Neutrophil (primary cell): Measurements from ENCODE around the gene DNASE1L1.

Experiments used
- H3K27ac ChIP-seq: fragments of 200-600 bp; sonication (generic); 2 replicates; pipeline ENCODE4 v1.5.1; 2016; ENCODE audit warnings: mild to moderate bottlenecking, moderate library complexity
- H3K27me3 ChIP-seq: fragments of 200-600 bp; sonication (generic); 2 replicates; pipeline ENCODE4 v1.6.0; 2016; ENCODE audit warnings: mild to moderate bottlenecking
- H3K36me3 ChIP-seq: fragments of 200-600 bp; sonication (generic); 2 replicates; pipeline ENCODE4 v1.5.1; 2017
- H3K4me1 ChIP-seq, 2 experiments: fragments of 200-600 bp in 1 of 2; sonication (generic) in 1 of 2; 1 replicate in 1 of 2; 2 replicates in 1 of 2; pipeline versions ENCODE4 v1.5.1 to v1.6.1; 2013 to 2016; ENCODE audit warnings: low read depth in 1 of 2, low read length in 1 of 2, mild to moderate bottlenecking in 1 of 2, moderate library complexity in 1 of 2; ENCODE audit not compliant: control insufficient read depth in 1 of 2, insufficient read depth in 1 of 2
- H3K4me3 ChIP-seq, 2 experiments: fragments of 200-600 bp in 1 of 2; sonication (generic) in 1 of 2; 1 replicate in 1 of 2; 2 replicates in 1 of 2; pipeline ENCODE4 v1.5.1; 2013 to 2016; ENCODE audit warnings: low read depth in 1 of 2, low read length in 1 of 2, mild to moderate bottlenecking in 1 of 2, moderate library complexity in 1 of 2
- H3K9me3 ChIP-seq: fragments of 200-600 bp; sonication (generic); 2 replicates; pipeline ENCODE4 v1.5.1; 2016
- TF ChIP-seq, protein P1 (sequence below): fragments of 200-600 bp; sonication (generic); IDR thresholded peaks from 2 replicates; pipeline ENCODE4 v1.5.1; 2016; ENCODE audit warnings: antibody characterized with exemption

DNASE1L1 gene

DNA sequence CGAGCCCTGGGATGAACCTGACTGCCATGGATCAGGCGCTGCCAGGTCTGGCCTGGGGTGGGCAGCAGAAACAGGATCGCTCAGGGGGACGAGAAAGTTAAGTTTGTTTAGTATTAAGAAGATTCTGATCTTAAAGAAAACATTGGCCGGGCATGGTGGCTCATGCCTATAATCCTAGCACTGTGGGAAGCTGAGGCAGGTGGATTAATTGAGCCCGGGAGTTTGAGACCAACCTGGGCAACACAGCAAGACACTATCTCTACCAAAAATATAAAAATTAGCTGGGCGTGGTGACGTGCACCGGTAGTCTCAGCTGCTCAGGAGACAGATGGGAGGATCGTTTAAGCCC lies 33.9 kb downstream of the DNASE1L1 start:
- Histone ChIP-seq H3K4me1 (peaks cover 47% of the 10 kb centered on the region in 2 experiments), H3K27ac (no peak overlapping the region), H3K36me3 (no peaks in the 10 kb centered on the region), H3K9me3 (no peaks in the 10 kb centered on the region), H3K4me3 (peak overlapping the region in 1 of 2 experiments; percentile 44), H3K27me3 (no peaks in the 10 kb centered on the region)
- TF ChIP-seq, protein P1, sequence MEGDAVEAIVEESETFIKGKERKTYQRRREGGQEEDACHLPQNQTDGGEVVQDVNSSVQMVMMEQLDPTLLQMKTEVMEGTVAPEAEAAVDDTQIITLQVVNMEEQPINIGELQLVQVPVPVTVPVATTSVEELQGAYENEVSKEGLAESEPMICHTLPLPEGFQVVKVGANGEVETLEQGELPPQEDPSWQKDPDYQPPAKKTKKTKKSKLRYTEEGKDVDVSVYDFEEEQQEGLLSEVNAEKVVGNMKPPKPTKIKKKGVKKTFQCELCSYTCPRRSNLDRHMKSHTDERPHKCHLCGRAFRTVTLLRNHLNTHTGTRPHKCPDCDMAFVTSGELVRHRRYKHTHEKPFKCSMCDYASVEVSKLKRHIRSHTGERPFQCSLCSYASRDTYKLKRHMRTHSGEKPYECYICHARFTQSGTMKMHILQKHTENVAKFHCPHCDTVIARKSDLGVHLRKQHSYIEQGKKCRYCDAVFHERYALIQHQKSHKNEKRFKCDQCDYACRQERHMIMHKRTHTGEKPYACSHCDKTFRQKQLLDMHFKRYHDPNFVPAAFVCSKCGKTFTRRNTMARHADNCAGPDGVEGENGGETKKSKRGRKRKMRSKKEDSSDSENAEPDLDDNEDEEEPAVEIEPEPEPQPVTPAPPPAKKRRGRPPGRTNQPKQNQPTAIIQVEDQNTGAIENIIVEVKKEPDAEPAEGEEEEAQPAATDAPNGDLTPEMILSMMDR: no peak

DNA sequence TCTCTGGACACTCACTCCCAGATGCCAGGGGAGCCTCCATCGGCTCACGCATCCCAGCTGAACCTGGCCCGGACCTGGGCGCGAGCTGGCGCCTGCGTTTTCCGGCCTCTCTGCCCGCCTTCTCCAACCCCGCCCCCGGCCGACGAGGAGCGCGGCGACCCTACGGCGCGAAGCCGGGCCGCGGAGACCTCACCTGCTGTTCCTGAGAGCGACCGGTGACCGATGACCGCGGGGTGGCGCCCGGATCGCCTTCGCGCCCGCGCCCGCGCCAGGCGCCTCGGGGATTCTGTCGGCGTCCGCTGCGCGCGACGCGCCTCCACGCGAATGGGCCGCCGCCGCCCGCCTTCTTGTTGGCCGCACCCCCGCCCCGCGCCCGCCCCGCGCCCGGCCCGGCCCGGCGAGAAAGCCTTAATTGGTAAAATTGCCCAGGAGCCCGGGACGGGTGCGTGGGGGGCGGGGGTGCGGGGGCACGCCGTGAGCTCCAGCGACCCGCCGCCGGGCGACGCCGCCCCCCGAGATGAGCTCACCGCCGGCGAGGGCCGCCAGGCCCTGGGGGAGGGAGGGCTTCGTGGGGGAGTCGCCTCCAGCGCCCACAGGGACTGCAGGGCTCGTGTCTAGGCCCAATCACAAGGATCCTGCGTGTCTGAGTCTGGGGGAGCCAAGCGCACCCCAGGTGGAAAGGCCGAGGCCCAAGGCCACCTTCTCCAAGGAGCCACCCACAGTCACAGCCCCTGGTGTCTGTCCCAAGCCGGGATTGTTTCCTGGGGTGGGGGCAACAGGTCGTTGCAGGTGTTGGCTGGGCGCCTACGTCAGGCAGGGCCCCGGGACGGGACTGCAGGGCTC lies 34.5 kb downstream of the DNASE1L1 start, which contains the start of gene FLNA:
Gene FLNA (minus strand): TSS at position 322 of the 843 bp plus-strand sequence. CDS start 3,389 bp downstream, outside the sequence.
- H3K4me1 ChIP-seq: peaks cover 43 to 49% of the 10 kb centered on the region in 2 experiments
- H3K27ac ChIP-seq: peak within 1 kb of the TSS; percentile 62
- no peaks in the 10 kb centered on the region for H3K36me3 ChIP-seq
- TF ChIP-seq, protein P1: peak; percentile 36
- no peaks in the 10 kb centered on the region for H3K27me3 ChIP-seq
- H3K4me3 ChIP-seq: peak within 1 kb of the TSS; percentile 24 to 44
- H3K9me3 ChIP-seq: no peaks in the 10 kb centered on the region

DNA sequence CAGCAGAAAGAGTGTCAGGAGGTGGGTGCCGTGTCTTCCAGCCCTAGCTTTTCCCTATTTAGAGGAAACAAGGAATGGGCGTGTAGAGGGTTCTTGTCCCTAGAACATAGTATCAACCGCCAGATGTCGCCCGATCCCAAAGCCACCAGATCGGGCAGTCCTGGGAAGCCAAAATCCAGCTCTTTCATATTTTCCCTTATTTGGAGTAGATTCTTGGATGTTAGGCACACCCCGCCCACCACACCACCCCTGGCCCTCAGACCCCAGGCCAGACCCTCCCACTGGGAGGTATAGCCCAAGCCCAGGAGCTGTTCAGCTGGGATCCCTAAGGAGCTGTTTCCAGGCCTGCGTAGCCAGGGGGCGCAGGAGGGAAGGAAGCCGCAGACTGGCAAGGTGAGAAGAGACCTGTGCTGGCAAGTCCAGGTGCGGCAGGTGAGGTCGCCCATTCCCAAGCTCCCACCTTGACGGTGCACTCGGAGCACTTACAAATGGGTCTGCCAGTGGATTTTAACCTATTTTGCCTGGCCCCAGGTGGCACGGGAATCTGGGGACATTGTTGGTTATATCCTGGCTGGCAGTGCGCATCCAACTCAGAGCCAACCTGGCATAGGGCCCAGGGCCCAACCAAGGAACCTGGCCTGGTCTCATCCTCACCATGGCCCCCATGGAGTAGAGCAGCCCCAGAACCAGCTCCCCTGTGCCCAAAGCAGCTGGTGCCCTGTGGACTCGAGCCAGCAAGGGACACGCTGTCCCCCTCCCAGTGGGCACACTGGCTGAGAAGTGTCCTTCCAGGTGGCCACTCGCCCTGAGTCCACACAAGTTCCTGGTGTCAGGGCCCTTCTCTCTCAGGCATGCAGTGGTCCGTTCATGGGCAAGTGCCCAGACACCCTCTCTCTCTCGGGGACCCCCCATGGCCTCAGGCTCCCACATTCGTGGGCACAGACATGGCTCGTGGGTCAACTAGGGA lies 35.4 kb downstream of the DNASE1L1 start:
- Histone ChIP-seq H3K27me3 (no peaks in the 10 kb centered on the region), H3K36me3 (no peaks in the 10 kb centered on the region), H3K4me1 (peaks cover 47 to 49% of the 10 kb centered on the region in 2 experiments), H3K4me3 (peak overlapping the region; percentile 24 to 44), H3K9me3 (no peaks in the 10 kb centered on the region), H3K27ac (peak overlapping the region; percentile 62)
- TF ChIP-seq, protein P1: peak; percentile 40

DNA sequence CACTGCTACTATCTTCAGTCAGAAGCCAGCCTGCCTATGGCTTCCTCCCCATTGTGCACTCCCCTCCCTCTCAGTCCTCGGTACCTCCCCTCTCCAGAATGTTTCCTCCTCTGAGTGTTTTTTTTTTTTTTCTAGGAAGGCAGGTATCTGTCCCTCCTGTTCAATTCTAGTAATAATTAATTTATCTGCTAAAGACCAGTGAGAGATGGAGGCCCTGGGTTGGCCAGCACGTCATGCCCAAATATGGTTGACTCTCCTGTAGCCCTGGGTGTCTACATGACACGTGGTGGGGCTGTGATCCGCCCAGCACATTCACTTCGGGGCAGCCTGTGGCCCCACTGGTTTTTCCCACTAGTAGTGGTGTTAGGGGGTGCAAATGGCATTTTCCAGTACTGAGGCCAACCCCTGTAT lies 36.4 kb downstream of the DNASE1L1 start:
- H3K4me1 ChIP-seq: peaks cover 50 to 51% of the 10 kb centered on the region in 2 experiments
- H3K27me3 ChIP-seq: no peaks in the 10 kb centered on the region
- peaks cover 4% of the 10 kb centered on the region for H3K36me3 ChIP-seq
- peak overlapping the region; percentile 97 for H3K27ac ChIP-seq
- TF ChIP-seq, protein P1: no peak
- peak overlapping the region in 1 of 2 experiments; percentile 91 for H3K4me3 ChIP-seq
- no peaks in the 10 kb centered on the region for H3K9me3 ChIP-seq

DNA sequence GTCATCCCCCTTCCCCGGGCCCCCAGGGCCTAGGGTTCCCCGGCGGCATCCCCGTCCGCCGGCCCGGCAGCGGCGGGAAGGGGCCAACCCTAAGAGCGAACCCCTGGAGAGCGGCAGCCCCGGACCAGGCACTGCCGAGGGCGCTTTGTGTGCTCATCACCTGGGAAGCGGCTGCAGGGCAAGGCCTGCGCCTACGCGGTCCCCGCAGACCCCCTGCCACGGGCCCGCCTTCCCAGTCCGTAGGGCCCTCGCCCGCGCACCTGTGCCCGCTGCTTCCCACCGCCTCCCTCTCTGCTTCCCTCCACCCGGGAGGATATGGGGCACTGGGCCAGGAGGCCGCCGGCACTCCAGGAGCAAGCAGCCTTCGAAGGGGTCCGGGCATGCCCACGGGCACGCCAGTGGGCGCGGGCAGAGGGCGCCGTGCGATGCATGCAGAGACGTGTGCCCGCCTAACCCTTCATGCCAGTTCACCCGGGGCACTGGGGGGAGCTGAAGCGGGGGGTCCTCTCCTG lies 37.2 kb downstream of the DNASE1L1 start:
- H3K4me1 ChIP-seq: peaks cover 48 to 52% of the 10 kb centered on the region in 2 experiments
- no peaks in the 10 kb centered on the region for H3K27me3 ChIP-seq
- H3K4me3 ChIP-seq: peak overlapping the region; percentile 73 to 91
- TF ChIP-seq, protein P1: no peak
- peak overlapping the region; percentile 97 for H3K27ac ChIP-seq
- no peaks in the 10 kb centered on the region for H3K9me3 ChIP-seq
- peaks cover 12% of the 10 kb centered on the region for H3K36me3 ChIP-seq
